Right lobe of liver (tissue), 6 donors: ENCODE results near the gene PRKAG2. TPM values are rescaled to one million over a fixed set of nuclear protein-coding genes. Genes with fewer than 3 reads are reported as not detected.

Experiments used
- ATAC-seq, 4 donors: fragments of 200-7000 bp; cut with Tn5 transposase; one replicate each; pipeline ENCODE4 v1.9.1; 2020; ENCODE audit warnings: mild to moderate bottlenecking in 4 of 4, moderate library complexity in 4 of 4
- DNase-seq, 3 donors: peaks; one replicate each; pipeline ENCODE4 v3.0.0-alpha.2; 2020
- H3K27ac ChIP-seq, 3 donors: fragments of 200-600 bp; one replicate each; pipeline ENCODE4 v1.8.0; 2022
- H3K27me3 ChIP-seq, 2 donors: fragments of 200-600 bp; one replicate each; pipeline ENCODE4 v1.8.0; 2022
- H3K36me3 ChIP-seq, 4 donors: fragments of 200-600 bp; sonication (generic) in 1 of 4; one replicate each; pipeline versions ENCODE4 v1.5.1 to v1.8.0; 2017 to 2022; ENCODE audit warnings: control low read depth in 1 of 4
- H3K4me1 ChIP-seq, 4 donors: fragments of 200-600 bp; sonication (generic) in 1 of 4; one replicate each; pipeline versions ENCODE4 v1.5.1 to v1.8.0; 2017 to 2022; ENCODE audit warnings: control low read depth in 1 of 4
- H3K4me3 ChIP-seq, 3 donors: fragments of 200-600 bp; one replicate each; pipeline ENCODE4 v1.8.0; 2022
- H3K9me3 ChIP-seq, 4 donors: fragments of 200-600 bp; sonication (generic) in 1 of 4; one replicate each; pipeline versions ENCODE4 v1.5.1 to v1.8.0; 2017 to 2022; ENCODE audit warnings: control low read depth in 1 of 4
- POLR2A ChIP-seq: fragments of 450-650 bp; IDR thresholded peaks from one replicate; pipeline ENCODE4 v1.6.1; 2017; ENCODE audit warnings: antibody characterized with exemption, mild to moderate bottlenecking
- WGBS: methylation state at CpG from one replicate; pipeline ENCODE4 v1.1.6; 2018; ENCODE audit warnings: low coverage, low lambda C conversion rate; ENCODE audit not compliant: insufficient coverage; ENCODE audit errors: missing lambda C conversion rate; 5-methylcytosine and 5-hydroxymethylcytosine counted together
- intact Hi-C, 2 donors: fragments of 100-400 bp; cut with DNase I; formaldehyde crosslinking; loops; one replicate each; pipeline versions ENCODE4 v1.11.2 to v1.14.1; 2022
- total RNA-seq, 6 experiments: library from RNA; depleted of rRNA in 2 of 6; stranded (reverse); fragments of >200 nt in 2 of 6; fragmentation: NEBNext Ultra II Directional in 3 of 6; extraction: Animal tissue kit (Norgen Biotek cat#: 25700) in 3 of 6; gene quantifications; one replicate each; pipeline versions ENCODE4 v1.1.0 to v1.2.4, GENCODE V29; 2016 to 2023
- TF ChIP-seq, protein P1 (sequence below), 4 donors: fragments of 200-600 bp in 3 of 4; fragments of 450-650 bp in 1 of 4; IDR thresholded peaks; one replicate each; pipeline versions ENCODE4 v1.5.1 to v1.8.0; 2016 to 2022; ENCODE audit warnings: antibody characterized with exemption in 4 of 4, mild to moderate bottlenecking in 2 of 4
- donor health status: DM: no; HTN: yes; CAD: no.
- donor health status: DM: no; HTN: no; CAD: no.
- donor health status: DM: no; HTN: no; CAD: no.
- donor health status: DM: no; HTN: yes; CAD: no.
- donor health status: DM: no; HTN: yes; CAD: no.

Gene PRKAG2
- total RNA-seq, 6 experiments from 2014 or later = 20.6 to 63.6 (median 29.5) TPM

DNA sequence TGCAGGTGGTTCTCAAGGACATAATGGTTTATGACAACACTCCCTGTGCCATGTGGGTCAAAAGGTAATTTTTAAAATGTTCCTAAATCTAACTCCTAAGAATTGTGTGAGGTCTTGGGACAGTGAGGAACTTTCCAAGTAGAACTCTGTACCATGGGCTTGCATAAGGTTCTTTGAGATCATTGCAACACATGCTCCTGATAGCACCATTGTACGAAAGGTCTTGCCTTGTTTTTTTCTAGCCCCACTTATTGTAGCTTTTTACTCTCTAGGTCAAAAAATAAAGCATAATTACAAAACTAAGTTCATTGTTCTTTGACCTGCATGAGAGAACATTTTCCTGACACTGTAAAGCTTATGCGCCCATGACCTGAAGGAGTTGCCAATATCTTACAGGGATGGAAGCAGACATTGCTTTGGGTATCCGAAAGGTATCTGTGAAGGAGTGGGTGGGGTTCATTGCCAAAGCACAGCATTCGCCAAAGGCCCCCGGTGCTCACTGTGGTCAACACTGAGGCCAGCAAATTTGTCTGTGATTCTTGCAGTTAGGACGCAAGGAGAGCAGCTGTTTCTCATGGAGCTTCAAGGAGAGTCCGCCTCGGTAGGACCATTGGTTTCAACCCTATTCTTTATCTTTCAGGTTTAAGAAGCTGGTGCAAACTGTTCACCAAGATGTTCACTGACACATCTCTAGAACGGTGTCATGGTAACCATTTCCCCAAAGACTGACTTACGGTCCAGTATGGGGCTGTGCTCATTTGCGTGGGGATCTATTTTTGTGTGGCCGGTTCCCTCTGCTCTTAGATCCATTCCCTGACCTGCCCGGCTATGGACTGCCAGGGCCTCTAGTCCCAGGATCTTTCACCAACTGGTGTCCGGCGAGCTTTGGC, 7.6 kb upstream of the PRKAG2 start:
- TF ChIP-seq, protein P1, sequence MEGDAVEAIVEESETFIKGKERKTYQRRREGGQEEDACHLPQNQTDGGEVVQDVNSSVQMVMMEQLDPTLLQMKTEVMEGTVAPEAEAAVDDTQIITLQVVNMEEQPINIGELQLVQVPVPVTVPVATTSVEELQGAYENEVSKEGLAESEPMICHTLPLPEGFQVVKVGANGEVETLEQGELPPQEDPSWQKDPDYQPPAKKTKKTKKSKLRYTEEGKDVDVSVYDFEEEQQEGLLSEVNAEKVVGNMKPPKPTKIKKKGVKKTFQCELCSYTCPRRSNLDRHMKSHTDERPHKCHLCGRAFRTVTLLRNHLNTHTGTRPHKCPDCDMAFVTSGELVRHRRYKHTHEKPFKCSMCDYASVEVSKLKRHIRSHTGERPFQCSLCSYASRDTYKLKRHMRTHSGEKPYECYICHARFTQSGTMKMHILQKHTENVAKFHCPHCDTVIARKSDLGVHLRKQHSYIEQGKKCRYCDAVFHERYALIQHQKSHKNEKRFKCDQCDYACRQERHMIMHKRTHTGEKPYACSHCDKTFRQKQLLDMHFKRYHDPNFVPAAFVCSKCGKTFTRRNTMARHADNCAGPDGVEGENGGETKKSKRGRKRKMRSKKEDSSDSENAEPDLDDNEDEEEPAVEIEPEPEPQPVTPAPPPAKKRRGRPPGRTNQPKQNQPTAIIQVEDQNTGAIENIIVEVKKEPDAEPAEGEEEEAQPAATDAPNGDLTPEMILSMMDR (IDR thresholded peaks at IDR 0.05) = no peak
- no peak for TF ChIP-seq POLR2A
- H3K9me3 ChIP-seq = no peaks in the 10 kb centered on the region
- H3K4me3 ChIP-seq = no peak overlapping the region
- ATAC-seq (peak in 3 of 4 donors; percentile 23 to 66 (median 24)), DNase-seq (no peak)
- H3K27me3 ChIP-seq = no peaks in the 10 kb centered on the region
- peaks cover 0 to 7% (median 0%) of the 10 kb centered on the region in 4 donors for H3K4me1 ChIP-seq
- 87% methylated on average over 7 of the region's 15 CpGs for WGBS
- intact Hi-C loops = no loop called here
- no peaks in the 10 kb centered on the region for H3K36me3 ChIP-seq
- H3K27ac ChIP-seq = no peak overlapping the region

DNA sequence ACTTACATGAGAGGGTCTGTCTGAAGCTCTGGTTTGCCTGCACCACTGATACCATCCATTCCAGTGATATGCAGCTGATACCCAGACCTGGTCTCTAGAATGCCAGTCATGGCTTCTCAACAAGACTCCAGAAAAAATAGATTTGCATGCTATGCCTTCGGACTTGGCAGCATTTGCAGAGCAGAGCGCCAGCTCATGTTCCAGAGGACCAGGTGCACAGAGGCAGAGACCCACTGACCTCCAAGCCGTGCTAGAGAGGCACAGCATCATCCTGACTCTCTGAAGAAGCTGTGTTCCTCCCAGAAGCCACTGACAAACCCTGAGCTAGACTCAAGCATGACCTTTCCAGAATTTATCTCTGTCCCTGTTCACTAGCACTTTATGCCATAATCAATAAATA, 6.9 kb upstream of the PRKAG2 start:
- Histone ChIP-seq H3K4me1 (peaks cover 0 to 7% (median 0%) of the 10 kb centered on the region in 4 donors), H3K9me3 (no peaks in the 10 kb centered on the region), H3K36me3 (no peaks in the 10 kb centered on the region), H3K27me3 (no peaks in the 10 kb centered on the region), H3K4me3 (no peak overlapping the region), H3K27ac (no peak overlapping the region)
- 72% methylated on average over 3 of the region's 3 CpGs for WGBS
- DNase-seq (no peak), ATAC-seq (no peak)
- intact Hi-C loops = no loop called here
- no peak for TF ChIP-seq POLR2A
- TF ChIP-seq, protein P1 (IDR thresholded peaks at IDR 0.05) = no peak

DNA sequence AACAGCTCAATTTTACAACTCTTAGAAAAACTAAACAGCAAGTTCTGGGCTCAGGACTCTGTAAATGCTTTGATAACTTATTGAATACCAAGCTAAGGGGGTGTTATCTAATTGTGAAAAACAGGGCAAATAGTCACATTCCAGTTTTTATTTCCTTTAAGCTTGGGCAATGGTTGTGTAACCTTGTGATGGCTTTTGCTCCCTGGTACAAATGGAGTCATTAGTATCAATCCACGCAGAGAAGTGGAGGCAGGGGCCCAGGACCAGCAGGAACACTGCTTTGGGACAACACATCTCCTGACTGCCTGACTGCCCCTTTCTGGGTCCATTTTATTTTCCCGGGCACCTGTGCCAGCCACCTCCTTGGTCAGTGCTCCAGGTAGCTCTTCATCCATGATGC, 5.8 kb upstream of the PRKAG2 start:
- peaks cover 0 to 7% (median 0%) of the 10 kb centered on the region in 4 donors for H3K4me1 ChIP-seq
- no peak overlapping the region for H3K4me3 ChIP-seq
- intact Hi-C loops = no loop called here
- WGBS = 58% methylated on average over 2 of the region's 2 CpGs
- DNase-seq (no peak), ATAC-seq (peak; percentile 19 to 80 (median 63))
- H3K27me3 ChIP-seq = no peaks in the 10 kb centered on the region
- TF ChIP-seq POLR2A = no peak
- TF ChIP-seq, protein P1 (IDR thresholded peaks at IDR 0.05) = no peak
- H3K9me3 ChIP-seq = no peaks in the 10 kb centered on the region
- H3K36me3 ChIP-seq = no peaks in the 10 kb centered on the region
- peak overlapping the region in 1 of 3 donors; percentile 40 for H3K27ac ChIP-seq

DNA sequence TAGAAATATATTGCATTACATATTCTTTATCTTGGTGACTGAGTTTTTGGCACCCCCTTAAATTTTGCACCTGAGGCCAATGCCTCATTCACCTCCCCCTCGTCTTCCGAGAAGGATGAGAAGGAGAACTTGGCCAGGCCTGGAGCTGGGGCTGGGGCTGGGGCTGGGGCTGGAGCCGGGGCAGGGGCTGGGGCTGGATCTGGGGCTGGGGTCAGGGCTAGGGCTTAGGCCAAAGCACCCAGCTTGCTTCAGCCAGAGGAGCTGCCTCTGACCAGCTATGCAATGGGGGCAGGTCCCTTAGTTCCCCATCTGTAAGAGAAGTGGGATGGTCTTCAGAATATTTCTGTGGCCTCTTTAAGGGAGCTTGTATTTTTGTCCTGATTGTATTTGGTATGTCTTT, 3.8 kb upstream of the PRKAG2 start:
- Histone ChIP-seq H3K27ac (no peak overlapping the region), H3K4me3 (no peak overlapping the region), H3K4me1 (peaks cover 0 to 7% (median 0%) of the 10 kb centered on the region in 4 donors), H3K27me3 (no peaks in the 10 kb centered on the region), H3K9me3 (no peaks in the 10 kb centered on the region), H3K36me3 (no peaks in the 10 kb centered on the region)
- ATAC-seq = no peak
- 96% methylated on average over 3 of the region's 3 CpGs for WGBS
- no peak for DNase-seq
- intact Hi-C loops = no loop called here
- TF ChIP-seq, protein P1 (IDR thresholded peaks at IDR 0.05) = no peak
- no peak for TF ChIP-seq POLR2A
